ENCODE measurements around the gene SEMA4A. TPM values are rescaled to one million over a fixed set of nuclear protein-coding genes. Genes with fewer than 3 reads are reported as not detected.

Gene SEMA4A
- total and polyA plus RNA-seq, 9 of the 15 experiments (the other 6 are each of a cell fraction or from before 2014, with no cell fraction given): 0.04 to 1.7 (median 0.45) TPM

DNA sequence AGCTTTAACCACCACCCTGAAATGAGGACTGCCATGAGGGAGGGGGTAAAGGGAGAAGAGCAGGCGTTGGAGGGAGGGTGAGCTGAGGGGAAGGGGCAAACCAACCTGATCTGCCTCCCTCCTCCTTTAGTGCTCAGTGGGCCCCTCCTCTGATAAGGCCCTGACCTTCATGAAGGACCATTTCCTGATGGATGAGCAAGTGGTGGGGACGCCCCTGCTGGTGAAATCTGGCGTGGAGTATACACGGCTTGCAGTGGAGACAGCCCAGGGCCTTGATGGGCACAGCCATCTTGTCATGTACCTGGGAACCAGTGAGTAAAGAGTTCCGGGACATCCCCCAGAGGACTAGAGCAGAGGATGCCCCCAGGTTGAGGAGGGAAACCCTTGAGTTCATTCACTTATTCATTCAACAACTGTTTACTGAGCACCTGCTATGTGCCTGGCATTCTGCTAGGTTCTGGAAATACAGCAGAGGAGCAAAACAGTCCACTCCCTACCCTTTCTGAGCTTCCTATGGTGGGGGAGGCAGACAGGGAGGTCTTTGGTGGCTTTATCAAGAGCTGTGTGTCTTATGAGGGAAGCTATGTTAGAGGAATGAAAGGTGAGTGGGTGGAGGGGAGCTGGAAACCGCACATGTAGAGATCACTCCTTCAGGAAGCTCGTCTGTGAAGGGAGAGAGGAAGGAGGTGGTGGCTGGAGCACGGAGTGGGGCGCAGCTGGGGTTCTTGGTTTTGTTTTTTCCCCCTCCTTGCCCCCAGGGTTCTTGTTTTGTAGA lies 19.5 kb downstream of the SEMA4A start (continued):
- TF ChIP-seq, protein P1, sequence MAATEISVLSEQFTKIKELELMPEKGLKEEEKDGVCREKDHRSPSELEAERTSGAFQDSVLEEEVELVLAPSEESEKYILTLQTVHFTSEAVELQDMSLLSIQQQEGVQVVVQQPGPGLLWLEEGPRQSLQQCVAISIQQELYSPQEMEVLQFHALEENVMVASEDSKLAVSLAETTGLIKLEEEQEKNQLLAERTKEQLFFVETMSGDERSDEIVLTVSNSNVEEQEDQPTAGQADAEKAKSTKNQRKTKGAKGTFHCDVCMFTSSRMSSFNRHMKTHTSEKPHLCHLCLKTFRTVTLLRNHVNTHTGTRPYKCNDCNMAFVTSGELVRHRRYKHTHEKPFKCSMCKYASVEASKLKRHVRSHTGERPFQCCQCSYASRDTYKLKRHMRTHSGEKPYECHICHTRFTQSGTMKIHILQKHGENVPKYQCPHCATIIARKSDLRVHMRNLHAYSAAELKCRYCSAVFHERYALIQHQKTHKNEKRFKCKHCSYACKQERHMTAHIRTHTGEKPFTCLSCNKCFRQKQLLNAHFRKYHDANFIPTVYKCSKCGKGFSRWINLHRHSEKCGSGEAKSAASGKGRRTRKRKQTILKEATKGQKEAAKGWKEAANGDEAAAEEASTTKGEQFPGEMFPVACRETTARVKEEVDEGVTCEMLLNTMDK (IDR thresholded peaks at IDR 0.05; ENCODE audit: borderline replicate concordance, insufficient read depth, low read depth, low read length, poor library complexity, severe bottlenecking): peak; percentile 32
- TF ChIP-seq RCOR1 (IDR thresholded peaks at IDR 0.05; ENCODE audit: borderline replicate concordance in 1 of 2, low read depth in 2 of 2, low read length in 2 of 2) (no peak), EGR1 (conservative IDR thresholded peaks at IDR 0.05) (peak; percentile 69), ESRRA (IDR thresholded peaks at IDR 0.05; ENCODE audit: borderline replicate concordance, low read depth) (peak; percentile 51; the same call in 1 of the 2 replicates), ZNF3 (CRISPR knock-in tag; IDR thresholded peaks at IDR 0.05) (peak; percentile 79; the same call in 1 of the 2 replicates)
- TF ChIP-seq, protein P2, sequence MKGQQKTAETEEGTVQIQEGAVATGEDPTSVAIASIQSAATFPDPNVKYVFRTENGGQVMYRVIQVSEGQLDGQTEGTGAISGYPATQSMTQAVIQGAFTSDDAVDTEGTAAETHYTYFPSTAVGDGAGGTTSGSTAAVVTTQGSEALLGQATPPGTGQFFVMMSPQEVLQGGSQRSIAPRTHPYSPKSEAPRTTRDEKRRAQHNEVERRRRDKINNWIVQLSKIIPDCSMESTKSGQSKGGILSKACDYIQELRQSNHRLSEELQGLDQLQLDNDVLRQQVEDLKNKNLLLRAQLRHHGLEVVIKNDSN (CRISPR knock-in tag; IDR thresholded peaks at IDR 0.05): peak; percentile 16; the same call in 1 of the 2 replicates
